SK-N-MC (cell line): ENCODE measurements around the gene TIMM10B.

Source experiments
- EZH2 ChIP-seq: fragments of 200-600 bp; sonication (generic); IDR thresholded peaks from one replicate; pipeline ENCODE4 v1.6.1; 2017; ENCODE audit warnings: antibody characterized with exemption
- FOXP2 ChIP-seq: optimal IDR thresholded peaks from 2 replicates; pipeline ENCODE3; 2011; ENCODE audit warnings: mild to moderate bottlenecking, moderate library complexity; ENCODE audit not compliant: insufficient read depth; ENCODE audit errors: extremely low read length, control extremely low read depth
- POLR2AphosphoS5 ChIP-seq: IDR thresholded peaks from 2 replicates; pipeline ENCODE4 v1.6.1; 2012; ENCODE audit warnings: mild to moderate bottlenecking, low read depth, low read length, borderline replicate concordance

GRCh38 chr11:6481012-6481923 is at the start of gene TIMM10B, which contains the start of gene ARFIP2:
- no peak for TF ChIP-seq EZH2
- peak; percentile 91 for TF ChIP-seq POLR2AphosphoS5
- peak; percentile 52 for TF ChIP-seq FOXP2
